HG03442 (cell line): ENCODE results near the gene GPM6B.

ENCODE experiments used
- ATAC-seq: cut with Tn5 transposase; IDR thresholded peaks from one replicate; pipeline ENCODE4 v1.9.1; 2021; ENCODE audit warnings: mild to moderate bottlenecking, moderate library complexity; ENCODE audit not compliant: unreplicated experiment

GPM6B gene

GRCh38 chrX:13770013-13770535, 46.8 kb downstream of the GPM6B start:
- no peak for ATAC-seq

- no peak for ATAC-seq
These were observed 48.0 kb downstream of the GPM6B start for GRCh38 chrX:13768939-13769338.

GRCh38 chrX:13764765-13765164, 52.1 kb downstream of the GPM6B start:
- ATAC-seq: no peak

- ATAC-seq: no peak
These were observed 52.6 kb downstream of the GPM6B start for GRCh38 chrX:13764281-13764680.

GRCh38 chrX:13763489-13763888, 53.4 kb downstream of the GPM6B start:
- no peak for ATAC-seq

GRCh38 chrX:13761606-13762414, 55.1 kb downstream of the GPM6B start:
- peak; percentile 67 for ATAC-seq

GRCh38 chrX:13760426-13760825, 56.5 kb downstream of the GPM6B start:
- ATAC-seq: no peak

GRCh38 chrX:13759152-13759718, 57.7 kb downstream of the GPM6B start:
- ATAC-seq: peak; percentile 54

GRCh38 chrX:13756381-13756780, 60.5 kb downstream of the GPM6B start:
- ATAC-seq: no peak

GRCh38 chrX:13755254-13755653, 61.6 kb downstream of the GPM6B start:
- ATAC-seq: no peak

- ATAC-seq: no peak
These were observed 62.1 kb downstream of the GPM6B start for GRCh38 chrX:13754765-13755164.

GRCh38 chrX:13752646-13753045, 64.2 kb downstream of the GPM6B start:
- ATAC-seq: peak; percentile 54

- no peak for ATAC-seq
These were observed 64.8 kb downstream of the GPM6B start for GRCh38 chrX:13752141-13752540.

GRCh38 chrX:13750812-13751211, 66.1 kb downstream of the GPM6B start:
- ATAC-seq: peak; percentile 48

GRCh38 chrX:13750204-13750603, 66.7 kb downstream of the GPM6B start:
- no peak for ATAC-seq

- ATAC-seq: no peak
These were observed 68.4 kb downstream of the GPM6B start for GRCh38 chrX:13748486-13748885.

GRCh38 chrX:13747836-13748235, 69.1 kb downstream of the GPM6B start:
- ATAC-seq: no peak

GRCh38 chrX:13742397-13743176, 74.3 kb downstream of the GPM6B start:
- ATAC-seq: peak; percentile 95

GRCh38 chrX:13741695-13742094, 75.2 kb downstream of the GPM6B start:
- no peak for ATAC-seq

GRCh38 chrX:13734278-13735172, 82.4 kb downstream of the GPM6B start, which contains the start of the genes OFD1 and TRAPPC2:
Gene OFD1, plus strand, starts transcription at chrX:13734748. Its CDS starts 324 bp downstream, at chrX:13735072.
Gene TRAPPC2, minus strand, starts transcription at chrX:13734620. Its CDS starts 14,657 bp downstream, at chrX:13719963.
- ATAC-seq: peak; percentile 90
